CD4-positive, alpha-beta T cell (primary cell): ENCODE data around the gene SMOC1. TPM values are rescaled to one million over a fixed set of nuclear protein-coding genes. Genes with fewer than 3 reads are reported as not detected.

Experiments
- ATAC-seq: fragments of 200-7000 bp; cut with Tn5 transposase; one replicate; pipeline ENCODE4 v1.10.0; 2022; ENCODE audit warnings: mild to moderate bottlenecking; ENCODE audit not compliant: poor library complexity
- CTCF ChIA-PET: fragments of 350-600 bp; sonication (Branson Sonifier 250); formaldehyde crosslinking; loops from one replicate; lab custom pipeline; 2021; ENCODE audit warnings: antibody characterized with exemption, inconsistent platforms; lab: Charles Lee
- POLR2A ChIA-PET: fragments of 350-600 bp; sonication (Branson Sonifier 250); formaldehyde crosslinking; loops from one replicate; lab custom pipeline; 2021; ENCODE audit warnings: antibody characterized with exemption, inconsistent platforms; lab: Charles Lee
- DNase-seq, 14 experiments: peaks; one replicate each; pipeline ENCODE4 v3.0.0-alpha.2; 2013 to 2020; ENCODE audit warnings: mixed read lengths in 2 of 14
- H3K27ac ChIP-seq, 2 donors: one replicate each; pipeline versions ENCODE4 v1.5.1 to v1.7.0; 2013; ENCODE audit warnings: low read length in 2 of 2, low read depth in 1 of 2, mild to moderate bottlenecking in 1 of 2
- H3K27me3 ChIP-seq, 2 experiments: 1 replicate in 1 of 2; 2 replicates in 1 of 2; pipeline versions ENCODE4 v1.6.1 to v1.7.0; 2013; ENCODE audit warnings: low read length in 2 of 2, control low read depth in 1 of 2, mild to moderate bottlenecking in 1 of 2, moderate library complexity in 1 of 2; ENCODE audit not compliant: insufficient read depth in 2 of 2, control insufficient read depth in 1 of 2
- H3K36me3 ChIP-seq: one replicate; pipeline ENCODE4 v1.6.1; 2013; ENCODE audit warnings: low read length, control low read depth; ENCODE audit not compliant: insufficient read depth
- H3K4me1 ChIP-seq: one replicate; pipeline ENCODE4 v1.6.1; 2013; ENCODE audit warnings: low read length, control low read depth; ENCODE audit not compliant: insufficient read depth
- H3K4me3 ChIP-seq: one replicate; pipeline ENCODE4 v1.5.1; 2013; ENCODE audit warnings: mild to moderate bottlenecking, low read length, moderate library complexity
- H3K9me3 ChIP-seq, 2 experiments: 1 replicate in 1 of 2; 2 replicates in 1 of 2; pipeline versions ENCODE4 v1.6.1 to v1.7.0; 2013; ENCODE audit warnings: low read length in 2 of 2, mild to moderate bottlenecking in 2 of 2, control low read depth in 1 of 2, moderate library complexity in 1 of 2; ENCODE audit not compliant: control insufficient read depth in 1 of 2, insufficient read depth in 1 of 2
- H3K27ac Mint-ChIP-seq: one replicate; pipeline ENCODE4 v1.8.0; 2020; ENCODE audit warnings: mixed read lengths
- H3K27me3 Mint-ChIP-seq: one replicate; pipeline ENCODE4 v1.8.0; 2021; ENCODE audit warnings: mixed read lengths
- H3K36me3 Mint-ChIP-seq: one replicate; pipeline ENCODE4 v1.8.0; 2021; ENCODE audit warnings: low read depth, mixed read lengths
- H3K4me1 Mint-ChIP-seq: one replicate; pipeline ENCODE4 v1.8.0; 2021; ENCODE audit warnings: low read depth, mixed read lengths
- H3K4me3 Mint-ChIP-seq: one replicate; pipeline ENCODE4 v1.8.0; 2020; ENCODE audit warnings: mild to moderate bottlenecking, mixed read lengths
- H3K9me3 Mint-ChIP-seq: one replicate; pipeline ENCODE4 v1.8.0; 2020; ENCODE audit warnings: mixed read lengths
- intact Hi-C, 2 experiments: fragments of 100-400 bp; cut with DNase I in 1 of 2; cut with micrococcal nuclease in 1 of 2; formaldehyde crosslinking; loops; one replicate each; pipeline versions ENCODE4 v1.15.1 to v1.9.0; 2023 to 2025; cut with DNase I, micrococcal nuclease
- total RNA-seq, 174 experiments: library from RNA in 2 of 174; stranded (reverse) in 2 of 174; gene quantifications; one replicate each; pipeline ENCODE4 v1.2.3 and lab custom pipeline; 2021 to 2026
- TF ChIP-seq, protein P1 (sequence below): fragments of 200-600 bp; IDR thresholded peaks from one replicate; pipeline ENCODE4 v1.8.0; 2022; ENCODE audit warnings: antibody characterized with exemption, mild to moderate bottlenecking

SMOC1 gene
- total RNA-seq, 2 experiments from 2014 or later, result not detected

DNA sequence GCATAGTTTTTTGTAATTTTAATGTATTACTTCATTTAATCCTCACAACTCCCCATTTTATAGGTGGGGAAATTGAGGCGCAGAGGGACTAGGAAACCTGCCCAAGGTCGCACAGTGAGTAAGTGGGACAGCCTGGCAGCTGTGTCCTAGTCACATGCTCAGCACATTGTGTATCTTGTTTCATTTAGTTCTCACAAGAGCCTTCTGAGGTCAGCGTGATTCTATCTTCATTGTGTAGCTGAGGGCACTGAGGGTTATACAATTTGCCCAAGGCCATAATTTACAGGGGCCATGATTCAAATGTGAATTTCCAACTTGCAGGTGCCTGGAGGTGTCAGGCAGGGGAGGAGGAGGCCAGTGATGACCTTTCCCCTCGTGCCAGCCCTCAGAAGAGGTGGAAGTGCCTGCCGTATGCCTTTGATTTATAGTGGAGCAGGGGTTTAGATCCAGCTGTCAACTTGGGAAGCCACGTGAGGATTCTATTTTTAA, 30.3 kb upstream of the SMOC1 start:
- peaks cover 0 to 5% of the 10 kb centered on the region in 2 experiments for H3K27me3 ChIP-seq
- ATAC-seq, result no peak
- Mint-ChIP-seq H3K4me1 (no peaks in the 10 kb centered on the region), H3K27ac (no peak overlapping the region), H3K9me3 (no peaks in the 10 kb centered on the region), H3K36me3 (no peaks in the 10 kb centered on the region), H3K27me3 (peaks cover 31% of the 10 kb centered on the region), H3K4me3 (no peak overlapping the region)
- no peak overlapping the region for H3K4me3 ChIP-seq
- TF ChIP-seq, protein P1, sequence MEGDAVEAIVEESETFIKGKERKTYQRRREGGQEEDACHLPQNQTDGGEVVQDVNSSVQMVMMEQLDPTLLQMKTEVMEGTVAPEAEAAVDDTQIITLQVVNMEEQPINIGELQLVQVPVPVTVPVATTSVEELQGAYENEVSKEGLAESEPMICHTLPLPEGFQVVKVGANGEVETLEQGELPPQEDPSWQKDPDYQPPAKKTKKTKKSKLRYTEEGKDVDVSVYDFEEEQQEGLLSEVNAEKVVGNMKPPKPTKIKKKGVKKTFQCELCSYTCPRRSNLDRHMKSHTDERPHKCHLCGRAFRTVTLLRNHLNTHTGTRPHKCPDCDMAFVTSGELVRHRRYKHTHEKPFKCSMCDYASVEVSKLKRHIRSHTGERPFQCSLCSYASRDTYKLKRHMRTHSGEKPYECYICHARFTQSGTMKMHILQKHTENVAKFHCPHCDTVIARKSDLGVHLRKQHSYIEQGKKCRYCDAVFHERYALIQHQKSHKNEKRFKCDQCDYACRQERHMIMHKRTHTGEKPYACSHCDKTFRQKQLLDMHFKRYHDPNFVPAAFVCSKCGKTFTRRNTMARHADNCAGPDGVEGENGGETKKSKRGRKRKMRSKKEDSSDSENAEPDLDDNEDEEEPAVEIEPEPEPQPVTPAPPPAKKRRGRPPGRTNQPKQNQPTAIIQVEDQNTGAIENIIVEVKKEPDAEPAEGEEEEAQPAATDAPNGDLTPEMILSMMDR, result no peak
- CTCF ChIA-PET, result no interaction called here
- no peaks in the 10 kb centered on the region for H3K36me3 ChIP-seq
- DNase-seq, result no peak
- no peaks in the 10 kb centered on the region for H3K4me1 ChIP-seq
- no peak overlapping the region for H3K27ac ChIP-seq
- POLR2A ChIA-PET, result no interaction called here
- intact Hi-C loops, result no loop called here
- no peaks in the 10 kb centered on the region for H3K9me3 ChIP-seq

DNA sequence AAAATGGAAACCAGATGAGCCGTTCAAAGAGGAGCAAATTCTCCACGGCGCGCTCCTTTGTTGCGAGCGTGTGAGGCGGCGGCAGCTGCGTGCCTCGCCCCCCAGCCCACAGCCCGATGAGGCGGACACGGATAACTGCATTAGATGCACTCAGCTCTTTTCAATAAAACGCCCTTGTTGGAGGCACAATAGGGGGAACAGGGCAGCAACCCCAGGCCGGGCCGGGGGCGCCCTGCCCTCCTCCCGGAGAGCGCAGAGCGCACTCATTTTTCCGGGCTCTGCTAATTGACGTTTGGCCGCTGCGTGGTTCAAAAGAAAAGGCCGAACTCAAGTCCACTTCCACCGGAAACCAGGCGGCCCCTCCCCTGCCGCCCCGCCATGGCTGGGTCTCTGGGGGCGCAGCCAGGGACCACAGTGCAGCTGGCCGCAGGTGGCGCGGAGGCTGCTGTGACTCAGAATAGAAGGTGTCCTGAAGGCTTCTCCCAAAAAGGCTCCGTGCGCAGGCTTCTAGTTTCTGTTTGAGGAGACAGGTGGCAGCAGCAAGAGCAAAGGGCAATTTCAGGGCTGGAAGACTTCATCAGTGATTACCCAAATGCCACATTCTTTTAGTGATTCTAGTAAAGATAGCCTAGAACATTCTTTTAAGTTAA, 29.0 kb upstream of the SMOC1 start:
- H3K9me3 ChIP-seq, result no peaks in the 10 kb centered on the region
- no peaks in the 10 kb centered on the region for H3K4me1 Mint-ChIP-seq
- H3K27ac Mint-ChIP-seq, result no peak overlapping the region
- H3K27me3 ChIP-seq, result peaks cover 0 to 5% of the 10 kb centered on the region in 2 experiments
- H3K9me3 Mint-ChIP-seq, result no peaks in the 10 kb centered on the region
- ATAC-seq (no peak), DNase-seq (no peak)
- H3K27ac ChIP-seq, result no peak overlapping the region
- CTCF ChIA-PET, result no interaction called here
- no peak overlapping the region for H3K4me3 ChIP-seq
- TF ChIP-seq, protein P1, result no peak
- intact Hi-C loops, result no loop called here
- peaks cover 36% of the 10 kb centered on the region for H3K27me3 Mint-ChIP-seq
- H3K4me1 ChIP-seq, result no peaks in the 10 kb centered on the region
- H3K36me3 Mint-ChIP-seq, result no peaks in the 10 kb centered on the region
- H3K4me3 Mint-ChIP-seq, result no peak overlapping the region
- POLR2A ChIA-PET, result no interaction called here
- no peaks in the 10 kb centered on the region for H3K36me3 ChIP-seq

DNA sequence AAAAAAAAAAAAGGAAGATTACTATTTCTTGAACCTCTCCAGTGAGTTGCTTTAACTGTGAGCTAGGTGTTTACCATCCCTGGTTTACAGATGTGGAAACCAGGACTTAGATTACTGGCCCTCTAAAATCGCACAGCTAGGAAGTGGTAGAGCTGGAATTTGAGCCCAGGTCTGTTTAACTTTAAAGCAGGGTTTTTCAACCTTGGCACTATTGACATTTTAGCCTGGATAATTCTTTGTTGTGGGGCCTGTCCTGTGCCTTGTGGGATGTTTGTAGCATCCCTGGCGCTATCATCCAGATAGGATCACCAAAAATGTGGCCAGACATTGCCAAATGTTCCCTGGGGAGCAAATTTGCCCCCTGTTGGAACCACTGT, 28.5 kb upstream of the SMOC1 start:
- Mint-ChIP-seq H3K4me1 (no peaks in the 10 kb centered on the region), H3K27me3 (peaks cover 31% of the 10 kb centered on the region), H3K27ac (no peak overlapping the region), H3K36me3 (no peaks in the 10 kb centered on the region), H3K4me3 (no peak overlapping the region), H3K9me3 (no peaks in the 10 kb centered on the region)
- ATAC-seq (no peak), DNase-seq (no peak)
- Histone ChIP-seq H3K27me3 (peaks cover 0 to 5% of the 10 kb centered on the region in 2 experiments), H3K4me1 (no peaks in the 10 kb centered on the region), H3K36me3 (no peaks in the 10 kb centered on the region), H3K4me3 (no peak overlapping the region), H3K9me3 (no peaks in the 10 kb centered on the region), H3K27ac (no peak overlapping the region)
- POLR2A ChIA-PET, result no interaction called here
- intact Hi-C loops, result no loop called here
- TF ChIP-seq, protein P1, result no peak
- CTCF ChIA-PET, result no interaction called here
